HCT116 (cell line): ENCODE data around the gene SUSD4.

ENCODE experiments used
- EGR1 ChIP-seq: IDR thresholded peaks from 2 replicates; pipeline ENCODE4 v1.6.1; 2012; ENCODE audit warnings: low read depth
- ELF1 ChIP-seq: IDR thresholded peaks from 2 replicates; pipeline ENCODE4 v1.6.1; 2012; ENCODE audit warnings: low read depth, borderline replicate concordance
- EZH2 ChIP-seq: fragments of 200-600 bp; sonication (generic); IDR thresholded peaks from 2 replicates; pipeline ENCODE4 v1.6.1; 2017; ENCODE audit warnings: antibody characterized with exemption, mixed run types
- TCF7L2 ChIP-seq: IDR thresholded peaks from 2 replicates; pipeline ENCODE4 v1.7.0; 2011; ENCODE audit warnings: borderline replicate concordance, inconsistent platforms; ENCODE audit not compliant: insufficient read depth, insufficient read length; ENCODE audit errors: extremely low read depth
- TF ChIP-seq, protein P1 (sequence below), 3 experiments: fragments of 200-600 bp in 1 of 3; sonication (generic) in 1 of 3; IDR thresholded peaks in 2 of 3; conservative IDR thresholded peaks in 1 of 3; 2 replicates each; pipeline ENCODE4 v1.5.1; 2012 to 2017; ENCODE audit warnings: low read depth in 2 of 3, low read length in 2 of 3, antibody characterized with exemption in 1 of 3, borderline replicate concordance in 1 of 3, control low read depth in 1 of 3, mild to moderate bottlenecking in 1 of 3, mixed read lengths in 1 of 3, mixed run types in 1 of 3, moderate library complexity in 1 of 3; ENCODE audit not compliant: insufficient read depth in 1 of 3

DNA sequence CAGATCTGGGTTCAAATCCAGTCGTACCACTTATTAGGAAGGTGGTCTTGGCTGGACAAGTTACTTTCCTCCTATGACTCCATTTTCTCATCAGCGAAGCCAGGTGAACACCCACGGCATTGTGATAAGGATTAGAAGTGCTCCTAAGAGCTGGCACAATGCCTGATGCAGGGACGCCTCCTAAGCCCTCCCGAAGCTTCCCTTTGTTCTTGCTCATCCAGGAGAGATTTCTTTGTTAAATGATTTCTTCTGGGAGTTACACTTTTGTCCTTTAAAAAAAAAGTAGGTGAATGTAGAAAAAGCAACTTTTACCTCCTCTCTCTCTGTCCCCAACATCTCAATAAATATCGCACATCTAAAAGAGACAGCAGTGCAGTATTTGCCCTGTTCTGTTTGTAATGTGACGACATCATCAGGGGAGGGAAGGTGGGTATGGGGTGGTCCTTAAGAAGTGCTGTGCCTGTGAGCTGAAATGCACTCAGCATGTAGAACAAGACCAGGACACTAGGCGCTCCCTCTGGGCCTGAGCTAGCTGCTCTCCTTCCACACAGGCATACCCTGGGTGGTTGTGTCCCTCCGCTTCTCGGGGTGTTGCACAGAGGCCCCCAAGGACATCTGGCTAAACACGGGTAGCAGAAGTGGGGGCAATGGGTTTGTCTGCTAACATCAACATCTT is 43.9 kb downstream of the SUSD4 start:
- TF ChIP-seq, protein P1, sequence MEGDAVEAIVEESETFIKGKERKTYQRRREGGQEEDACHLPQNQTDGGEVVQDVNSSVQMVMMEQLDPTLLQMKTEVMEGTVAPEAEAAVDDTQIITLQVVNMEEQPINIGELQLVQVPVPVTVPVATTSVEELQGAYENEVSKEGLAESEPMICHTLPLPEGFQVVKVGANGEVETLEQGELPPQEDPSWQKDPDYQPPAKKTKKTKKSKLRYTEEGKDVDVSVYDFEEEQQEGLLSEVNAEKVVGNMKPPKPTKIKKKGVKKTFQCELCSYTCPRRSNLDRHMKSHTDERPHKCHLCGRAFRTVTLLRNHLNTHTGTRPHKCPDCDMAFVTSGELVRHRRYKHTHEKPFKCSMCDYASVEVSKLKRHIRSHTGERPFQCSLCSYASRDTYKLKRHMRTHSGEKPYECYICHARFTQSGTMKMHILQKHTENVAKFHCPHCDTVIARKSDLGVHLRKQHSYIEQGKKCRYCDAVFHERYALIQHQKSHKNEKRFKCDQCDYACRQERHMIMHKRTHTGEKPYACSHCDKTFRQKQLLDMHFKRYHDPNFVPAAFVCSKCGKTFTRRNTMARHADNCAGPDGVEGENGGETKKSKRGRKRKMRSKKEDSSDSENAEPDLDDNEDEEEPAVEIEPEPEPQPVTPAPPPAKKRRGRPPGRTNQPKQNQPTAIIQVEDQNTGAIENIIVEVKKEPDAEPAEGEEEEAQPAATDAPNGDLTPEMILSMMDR (IDR thresholded peaks at IDR 0.05 in 2 of 3, conservative IDR thresholded peaks at IDR 0.05 in 1 of 3; ENCODE audit: borderline replicate concordance in 1 of 3, insufficient read depth in 1 of 3, low read depth in 2 of 3, low read length in 2 of 3), result no peak
- TF ChIP-seq ELF1 (no peak), EZH2 (no peak), TCF7L2 (no peak), EGR1 (no peak)
